Activated CD4-positive, alpha-beta T cell treated with anti-CD3 and anti-CD28 coated beads, Interleukin-2, amount 50 U/mL, for 48 hours (primary cell): ENCODE data around the gene KIF18B.
A peak's percentile ranks its signal among the peaks of the same experiment; 100 is the strongest.

ENCODE experiments used
- DNase-seq, 2 experiments: peaks; one replicate each; pipeline ENCODE4 v3.0.0-alpha.2; 2020

Gene KIF18B

GRCh38 chr17:44904001-44904984 lies 43.3 kb downstream of the KIF18B start:
- no peak for DNase-seq

GRCh38 chr17:44903012-44903685 lies 44.4 kb downstream of the KIF18B start:
- no peak for DNase-seq

- DNase-seq = no peak
Observed at GRCh38 chr17:44902135-44902760, 45.3 kb downstream of the KIF18B start.

GRCh38 chr17:44901411-44901921 lies 46.1 kb downstream of the KIF18B start:
- DNase-seq = no peak

- DNase-seq = no peak
Observed at GRCh38 chr17:44900894-44901293, 46.7 kb downstream of the KIF18B start.

GRCh38 chr17:44899074-44899782 lies 48.3 kb downstream of the KIF18B start, which contains the start of gene EFTUD2:
EFTUD2 (minus strand) TSS chr17:44899445; CDS start chr17:44894521, 4,924 bp downstream.
- peak; percentile 92 to 93 for DNase-seq

GRCh38 chr17:44898768-44899073 lies 48.9 kb downstream of the KIF18B start:
- no peak for DNase-seq

GRCh38 chr17:44894642-44895041 lies 52.9 kb downstream of the KIF18B start:
- peak in 1 of 2 experiments; percentile 15 for DNase-seq

GRCh38 chr17:44892250-44892649 lies 55.3 kb downstream of the KIF18B start:
- no peak for DNase-seq

GRCh38 chr17:44889003-44889402 lies 58.6 kb downstream of the KIF18B start:
- no peak for DNase-seq

- DNase-seq = no peak
Observed at GRCh38 chr17:44887971-44888954, 59.3 kb downstream of the KIF18B start.

GRCh38 chr17:44887016-44887415 lies 60.6 kb downstream of the KIF18B start:
- DNase-seq = no peak

- no peak for DNase-seq
Observed at GRCh38 chr17:44884941-44885340, 62.6 kb downstream of the KIF18B start.

GRCh38 chr17:44881145-44881544 lies 66.4 kb downstream of the KIF18B start:
- DNase-seq = no peak

- DNase-seq = no peak
Observed at GRCh38 chr17:44880062-44880461, 67.5 kb downstream of the KIF18B start.

- DNase-seq = no peak
Observed at GRCh38 chr17:44879376-44879775, 68.2 kb downstream of the KIF18B start.

- peak in 1 of 2 experiments; percentile 17 for DNase-seq
Observed at GRCh38 chr17:44878627-44879221, 68.8 kb downstream of the KIF18B start.

GRCh38 chr17:44877121-44877520 lies 70.5 kb downstream of the KIF18B start:
- DNase-seq = no peak

GRCh38 chr17:44875761-44876160 lies 71.8 kb downstream of the KIF18B start:
- DNase-seq = no peak
